H4 (cell line): Measurements from ENCODE around the gene ZNRF4. TPM values are rescaled to one million over a fixed set of nuclear protein-coding genes. Genes with fewer than 3 reads are reported as not detected.
"Not testable (repeated sequence)": the region's sequence is repeated elsewhere in the genome, so short reads cannot be mapped to it uniquely, and the experiment has no call there.

Source experiments
- DNase-seq: peaks from one replicate; pipeline ENCODE4 v3.0.0-alpha.2; 2015; ENCODE audit warnings: low spot score
- total RNA-seq: library from RNA; depleted of rRNA; stranded (reverse); fragments of >200 nt; shearing (Covaris generic); gene quantifications from 2 replicates; pipeline ENCODE4 v1.2.3, GENCODE V29; 2014

ZNRF4 gene
- total RNA-seq, 1 experiment from 2014 or later: not detected

GRCh38 chr19:5477451-5478215 lies 22.4 kb downstream of the ZNRF4 start:
- no peak for DNase-seq

- no peak for DNase-seq
These were observed 23.2 kb downstream of the ZNRF4 start for GRCh38 chr19:5478241-5478924.

GRCh38 chr19:5478925-5479588 lies 23.8 kb downstream of the ZNRF4 start:
- DNase-seq: no peak

- no peak for DNase-seq
These were observed 24.7 kb downstream of the ZNRF4 start for GRCh38 chr19:5479958-5480357.

GRCh38 chr19:5480427-5480836 lies 25.2 kb downstream of the ZNRF4 start:
- no peak for DNase-seq

- no peak for DNase-seq
These were observed 26.7 kb downstream of the ZNRF4 start for GRCh38 chr19:5481957-5482356.

GRCh38 chr19:5484398-5485285 lies 29.4 kb downstream of the ZNRF4 start:
- peak; percentile 60 for DNase-seq

- DNase-seq: no peak
These were observed 30.0 kb downstream of the ZNRF4 start for GRCh38 chr19:5485286-5485636.

GRCh38 chr19:5485658-5486057 lies 30.4 kb downstream of the ZNRF4 start:
- DNase-seq: not testable (repeated sequence)

- DNase-seq: no peak
These were observed 32.0 kb downstream of the ZNRF4 start for GRCh38 chr19:5487222-5487621.

GRCh38 chr19:5489551-5489950 lies 34.3 kb downstream of the ZNRF4 start:
- DNase-seq: no peak

GRCh38 chr19:5491565-5491964 lies 36.3 kb downstream of the ZNRF4 start:
- no peak for DNase-seq

GRCh38 chr19:5492281-5492634 lies 37.0 kb downstream of the ZNRF4 start:
- DNase-seq: no peak

GRCh38 chr19:5492635-5493409 lies 37.6 kb downstream of the ZNRF4 start:
- no peak for DNase-seq

GRCh38 chr19:5494773-5495172 lies 39.6 kb downstream of the ZNRF4 start:
- no peak for DNase-seq

GRCh38 chr19:5495792-5496191 lies 40.6 kb downstream of the ZNRF4 start:
- DNase-seq: no peak

- DNase-seq: no peak
These were observed 42.1 kb downstream of the ZNRF4 start for GRCh38 chr19:5497297-5497696.

- DNase-seq: no peak
These were observed 43.8 kb downstream of the ZNRF4 start for GRCh38 chr19:5498830-5499550.

- no peak for DNase-seq
These were observed 46.7 kb downstream of the ZNRF4 start for GRCh38 chr19:5501907-5502306.

- no peak for DNase-seq
These were observed 48.4 kb downstream of the ZNRF4 start for GRCh38 chr19:5503598-5503997.

GRCh38 chr19:5504114-5504513 lies 48.9 kb downstream of the ZNRF4 start:
- no peak for DNase-seq
